Aorta (tissue), 5 donors: ENCODE results near the gene PRKD1. TPM values are rescaled to one million over a fixed set of nuclear protein-coding genes. Genes with fewer than 3 reads are reported as not detected.

Experiments used
- ATAC-seq: fragments of 200-7000 bp; cut with Tn5 transposase; one replicate; pipeline ENCODE4 v1.9.1; 2022; ENCODE audit warnings: moderate library complexity; ENCODE audit not compliant: low FRiP score
- DNase-seq, 2 donors: peaks; one replicate each; pipeline ENCODE4 v3.0.0-alpha.2; 2020
- H3K27ac ChIP-seq, 2 donors: one replicate each; pipeline ENCODE4 v1.5.1; 2013; ENCODE audit warnings: low read length in 2 of 2, mild to moderate bottlenecking in 2 of 2, moderate library complexity in 2 of 2, control low read depth in 1 of 2, inconsistent platforms in 1 of 2, low read depth in 1 of 2
- H3K27me3 ChIP-seq, 2 donors: one replicate each; pipeline ENCODE4 v1.6.1; 2013; ENCODE audit warnings: control low read depth in 1 of 2, low read length in 1 of 2, mild to moderate bottlenecking in 1 of 2, moderate library complexity in 1 of 2; ENCODE audit not compliant: insufficient read depth in 2 of 2, control insufficient read depth in 1 of 2
- H3K36me3 ChIP-seq, 2 donors: one replicate each; pipeline ENCODE4 v1.6.1; 2013; ENCODE audit warnings: control low read depth in 1 of 2, low read length in 1 of 2, mild to moderate bottlenecking in 1 of 2; ENCODE audit not compliant: insufficient read depth in 2 of 2, control insufficient read depth in 1 of 2
- H3K4me1 ChIP-seq, 2 donors: one replicate each; pipeline ENCODE4 v1.6.1; 2013; ENCODE audit warnings: low read length in 2 of 2, control low read depth in 1 of 2, mild to moderate bottlenecking in 1 of 2, moderate library complexity in 1 of 2; ENCODE audit not compliant: insufficient read depth in 2 of 2, control insufficient read depth in 1 of 2
- H3K4me3 ChIP-seq, 2 donors: one replicate each; pipeline ENCODE4 v1.5.1; 2013; ENCODE audit warnings: low read length in 2 of 2, control low read depth in 1 of 2, mild to moderate bottlenecking in 1 of 2
- H3K9me3 ChIP-seq: one replicate; pipeline ENCODE4 v1.6.1; 2013; ENCODE audit warnings: mild to moderate bottlenecking, low read length; ENCODE audit not compliant: control insufficient read depth
- WGBS, 2 donors: extraction: QIAGEN DNeasy Blood & Tissue Kit; methylation state at CpG; one replicate each; pipeline ENCODE4 v1.1.7; 2013; 5-methylcytosine and 5-hydroxymethylcytosine counted together
- intact Hi-C, 2 donors: fragments of 100-400 bp; cut with DNase I; formaldehyde crosslinking; loops; one replicate each; pipeline versions ENCODE4 v1.14.2 to v1.15.0; 2022
- polyA plus RNA-seq, 2 donors: library from polyadenylated mRNA; stranded (reverse); fragments of 200-250 nt; gene quantifications; one replicate each; pipeline ENCODE4 v1.2.3, GENCODE V29; 2013
- total RNA-seq, 2 donors: library from RNA; stranded (reverse); fragmentation: NEBNext Ultra II Directional; extraction: Animal tissue kit (Norgen Biotek cat#: 25700); gene quantifications; one replicate each; pipeline ENCODE4 v1.2.1, GENCODE V29; 2021
- donor health status: healthy with polysubstance abuse.
- donor health status: Bipolar disorder and iron deficiency.
- donor health status: DM: no; HTN: no; CAD: no.
- donor health status: DM: no; HTN: no; CAD: no.
- donor health status: DM: yes; HTN: yes; CAD: no.

The PRKD1 gene
- total and polyA plus RNA-seq, 4 donors, result 6.9 to 27.9 (median 21.7) TPM

DNA sequence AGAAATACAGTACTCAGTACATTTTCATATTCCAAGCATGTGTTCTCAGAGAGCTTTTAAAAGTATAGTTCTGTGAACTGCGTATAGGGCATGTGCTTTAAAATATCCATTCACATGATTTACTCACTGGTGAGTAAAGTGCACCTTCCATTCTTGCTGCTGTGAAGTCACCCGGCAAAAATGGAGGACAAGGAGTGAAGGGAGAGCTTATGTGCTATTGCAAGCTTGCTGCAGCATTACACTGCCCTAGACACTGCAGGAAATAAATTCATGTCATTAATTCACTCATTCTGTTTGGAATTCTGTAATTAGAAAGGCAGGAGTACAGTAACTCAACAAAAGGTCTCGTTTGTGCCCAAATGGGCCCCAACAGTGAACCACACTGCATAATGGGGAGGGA is 347.8 kb downstream of the PRKD1 start:
- DNase-seq (no peak), ATAC-seq (no peak)
- H3K27ac ChIP-seq, result no peak overlapping the region
- H3K9me3 ChIP-seq, result no peaks in the 10 kb centered on the region
- intact Hi-C loops, result no loop called here
- H3K36me3 ChIP-seq, result peaks cover 0 to 5% of the 10 kb centered on the region in 2 donors
- H3K27me3 ChIP-seq, result no peaks in the 10 kb centered on the region
- H3K4me1 ChIP-seq, result peaks cover 0 to under 1% of the 10 kb centered on the region in 2 donors
- H3K4me3 ChIP-seq, result no peak overlapping the region
- WGBS, 2 donors, result 82 to 91% methylated on average over 3 of the region's 3 CpGs

GRCh38 chr14:29576927-29577326 is 350.7 kb downstream of the PRKD1 start:
- 79% methylated on average over 4 of the region's 4 CpGs for WGBS, 2 donors

GRCh38 chr14:29569194-29569593 is 358.5 kb downstream of the PRKD1 start:
- DNase-seq (no peak), ATAC-seq (no peak)
- Histone ChIP-seq H3K9me3 (no peaks in the 10 kb centered on the region), H3K27ac (no peak overlapping the region), H3K4me3 (no peak overlapping the region), H3K36me3 (no peaks in the 10 kb centered on the region), H3K27me3 (no peaks in the 10 kb centered on the region), H3K4me1 (no peaks in the 10 kb centered on the region)
- intact Hi-C loops, result no loop called here
- 92 to 97% methylated on average over 2 of the region's 2 CpGs for WGBS, 2 donors

More at GRCh38 chr14:29576927-29577326, 350.7 kb downstream of the PRKD1 start:
- DNase-seq (no peak), ATAC-seq (no peak)
- Histone ChIP-seq H3K36me3 (peaks cover 0 to 5% of the 10 kb centered on the region in 2 donors), H3K27me3 (no peaks in the 10 kb centered on the region), H3K4me1 (no peaks in the 10 kb centered on the region), H3K27ac (no peak overlapping the region), H3K4me3 (no peak overlapping the region), H3K9me3 (no peaks in the 10 kb centered on the region)
- intact Hi-C loops, result no loop called here

DNA sequence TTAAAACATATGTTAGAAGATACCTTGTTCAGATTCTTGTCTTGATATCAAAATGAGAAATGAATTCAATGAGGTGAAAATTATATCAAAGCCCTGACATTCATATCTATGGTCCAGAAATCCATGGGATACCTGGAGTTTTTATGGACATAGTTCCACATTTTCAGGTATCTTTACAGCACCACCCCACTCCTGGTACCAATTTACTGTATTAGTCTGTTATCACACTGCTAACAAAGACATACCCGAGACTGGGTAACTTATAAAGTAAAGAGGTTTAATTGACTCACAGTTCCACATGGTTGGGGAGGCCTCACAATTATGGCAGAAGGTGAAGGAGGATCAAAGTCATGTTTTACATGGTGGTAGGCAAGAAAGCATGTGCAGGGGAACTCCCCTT is 361.5 kb downstream of the PRKD1 start:
- intact Hi-C loops, result no loop called here
- no peaks in the 10 kb centered on the region for H3K36me3 ChIP-seq
- H3K27ac ChIP-seq, result no peak overlapping the region
- H3K4me1 ChIP-seq, result no peaks in the 10 kb centered on the region
- no peak for DNase-seq
- ATAC-seq, result no peak
- no peaks in the 10 kb centered on the region for H3K9me3 ChIP-seq
- 63 to 75% methylated on average over 1 of the region's 1 CpG for WGBS, 2 donors
- H3K4me3 ChIP-seq, result no peak overlapping the region
- H3K27me3 ChIP-seq, result no peaks in the 10 kb centered on the region

GRCh38 chr14:29558516-29558915 is 369.1 kb downstream of the PRKD1 start:
- Histone ChIP-seq H3K27me3 (no peaks in the 10 kb centered on the region), H3K4me1 (no peaks in the 10 kb centered on the region), H3K36me3 (no peaks in the 10 kb centered on the region), H3K4me3 (no peak overlapping the region), H3K27ac (no peak overlapping the region), H3K9me3 (no peaks in the 10 kb centered on the region)
- ATAC-seq, result no peak
- 79 to 88% methylated on average over 4 of the region's 4 CpGs for WGBS, 2 donors
- DNase-seq, result no peak
- intact Hi-C loops, result no loop called here

DNA sequence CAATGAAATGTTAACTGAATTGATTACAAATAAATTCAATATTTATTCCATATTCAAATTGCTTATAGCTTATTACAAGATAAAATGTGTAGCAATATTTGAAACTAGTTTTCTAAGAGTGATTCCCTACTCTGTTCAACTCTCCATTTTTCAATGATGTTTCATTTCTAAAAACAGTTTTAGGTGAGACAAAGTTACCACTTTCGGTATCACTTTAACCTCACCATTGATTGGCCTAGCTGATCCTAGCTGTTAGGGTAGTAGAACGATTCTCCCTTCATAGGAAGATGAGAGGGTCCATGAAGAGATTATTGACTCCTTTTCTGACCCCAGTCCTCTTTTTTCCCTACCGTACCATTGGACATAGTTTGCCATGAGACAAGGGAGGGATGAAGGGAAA is 373.3 kb downstream of the PRKD1 start:
- Histone ChIP-seq H3K4me3 (no peak overlapping the region), H3K36me3 (no peaks in the 10 kb centered on the region), H3K27me3 (no peaks in the 10 kb centered on the region), H3K27ac (no peak overlapping the region), H3K9me3 (no peaks in the 10 kb centered on the region), H3K4me1 (no peaks in the 10 kb centered on the region)
- WGBS, 2 donors, result 93 to 98% methylated on average over 3 of the region's 3 CpGs
- intact Hi-C loops, result no loop called here
- ATAC-seq (no peak), DNase-seq (no peak)

DNA sequence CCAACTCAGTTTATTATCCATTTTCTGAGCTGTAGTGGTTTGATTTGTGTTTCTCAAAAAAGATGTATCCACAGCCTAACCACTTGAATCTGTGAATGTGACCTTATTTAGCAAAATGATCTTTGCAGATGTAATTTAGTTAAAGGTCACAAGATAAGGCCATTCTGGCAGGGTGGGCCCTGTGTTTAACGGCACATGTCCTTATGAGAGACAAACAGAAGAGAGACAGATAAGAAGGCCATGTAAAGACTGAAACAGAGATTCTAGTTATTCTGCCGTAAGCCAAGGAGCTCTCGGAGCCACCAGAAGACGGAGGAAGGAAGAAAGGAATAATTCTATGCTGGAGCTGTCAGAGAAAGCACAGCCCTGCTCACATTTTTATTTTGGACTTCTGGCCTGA is 374.2 kb downstream of the PRKD1 start:
- no peak overlapping the region for H3K27ac ChIP-seq
- H3K4me3 ChIP-seq, result no peak overlapping the region
- no peak for DNase-seq
- intact Hi-C loops, result no loop called here
- H3K27me3 ChIP-seq, result no peaks in the 10 kb centered on the region
- WGBS, 2 donors, result 86 to 88% methylated on average over 4 of the region's 4 CpGs
- H3K36me3 ChIP-seq, result no peaks in the 10 kb centered on the region
- no peaks in the 10 kb centered on the region for H3K9me3 ChIP-seq
- peak; percentile 44 for ATAC-seq
- no peaks in the 10 kb centered on the region for H3K4me1 ChIP-seq

GRCh38 chr14:29548948-29549370 is 378.7 kb downstream of the PRKD1 start:
- 27 to 33% methylated on average over 2 of the region's 2 CpGs for WGBS, 2 donors
- Histone ChIP-seq H3K27me3 (no peaks in the 10 kb centered on the region), H3K4me3 (no peak overlapping the region), H3K27ac (no peak overlapping the region), H3K9me3 (no peaks in the 10 kb centered on the region), H3K4me1 (no peaks in the 10 kb centered on the region), H3K36me3 (no peaks in the 10 kb centered on the region)
- DNase-seq, result no peak
- intact Hi-C loops, result loop anchor here (2.0 to 5.0 kb wide), 4 partner anchors 453 to 666 kb away; no protein-coding TSS in a partner anchor
- peak; percentile 76 for ATAC-seq

DNA sequence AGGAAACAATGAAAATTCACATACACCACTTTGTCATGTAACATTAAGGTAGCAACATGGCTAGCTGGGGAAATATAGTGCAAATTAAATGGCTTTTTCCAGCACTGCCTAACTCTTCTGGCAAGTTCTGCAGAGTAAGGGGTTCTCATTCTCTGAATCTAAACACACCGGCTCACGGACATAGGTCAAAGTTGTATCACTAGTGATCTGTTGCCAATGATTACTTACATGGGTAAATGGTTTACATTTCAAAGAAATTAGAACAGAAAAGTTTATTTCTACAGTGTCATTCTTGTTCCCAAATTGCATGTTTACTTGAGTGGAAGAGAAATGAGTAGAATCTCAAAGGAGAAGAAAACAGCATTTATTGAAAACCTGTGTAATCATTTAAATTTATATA is 381.9 kb downstream of the PRKD1 start:
- Histone ChIP-seq H3K4me1 (no peaks in the 10 kb centered on the region), H3K27me3 (no peaks in the 10 kb centered on the region), H3K27ac (no peak overlapping the region), H3K4me3 (no peak overlapping the region), H3K9me3 (no peaks in the 10 kb centered on the region), H3K36me3 (no peaks in the 10 kb centered on the region)
- intact Hi-C loops, result loop anchor here in 1 of 2 donors (5.0 kb wide), 2 partner anchors 457 to 667 kb away; no protein-coding TSS in a partner anchor
- WGBS, 2 donors, result 83 to 85% methylated on average over 2 of the region's 2 CpGs
- ATAC-seq (no peak), DNase-seq (no peak)
